Renal pelvis (tissue), 4 donors: Measurements from ENCODE around the gene SCYL3. TPM values are rescaled to one million over a fixed set of nuclear protein-coding genes. Genes with fewer than 3 reads are reported as not detected.
A peak's percentile ranks its signal among the peaks of the same experiment; 100 is the strongest.
"Not testable (repeated sequence)": the region's sequence is repeated elsewhere in the genome, so short reads cannot be mapped to it uniquely, and the experiment has no call there.

Experiments
- DNase-seq: peaks from one replicate; pipeline ENCODE4 v3.0.0-alpha.2; 2013
- polyA plus RNA-seq, 3 donors: library from polyadenylated mRNA; unstranded; fragments of 120-200 nt; gene quantifications; one replicate each; pipeline ENCODE4 v1.2.1, GENCODE V29; 2013; ENCODE audit not compliant: insufficient read length in 3 of 3

Gene SCYL3
- polyA plus RNA-seq, 3 donors: 15.9 to 20.3 (median 18.3) TPM

DNA sequence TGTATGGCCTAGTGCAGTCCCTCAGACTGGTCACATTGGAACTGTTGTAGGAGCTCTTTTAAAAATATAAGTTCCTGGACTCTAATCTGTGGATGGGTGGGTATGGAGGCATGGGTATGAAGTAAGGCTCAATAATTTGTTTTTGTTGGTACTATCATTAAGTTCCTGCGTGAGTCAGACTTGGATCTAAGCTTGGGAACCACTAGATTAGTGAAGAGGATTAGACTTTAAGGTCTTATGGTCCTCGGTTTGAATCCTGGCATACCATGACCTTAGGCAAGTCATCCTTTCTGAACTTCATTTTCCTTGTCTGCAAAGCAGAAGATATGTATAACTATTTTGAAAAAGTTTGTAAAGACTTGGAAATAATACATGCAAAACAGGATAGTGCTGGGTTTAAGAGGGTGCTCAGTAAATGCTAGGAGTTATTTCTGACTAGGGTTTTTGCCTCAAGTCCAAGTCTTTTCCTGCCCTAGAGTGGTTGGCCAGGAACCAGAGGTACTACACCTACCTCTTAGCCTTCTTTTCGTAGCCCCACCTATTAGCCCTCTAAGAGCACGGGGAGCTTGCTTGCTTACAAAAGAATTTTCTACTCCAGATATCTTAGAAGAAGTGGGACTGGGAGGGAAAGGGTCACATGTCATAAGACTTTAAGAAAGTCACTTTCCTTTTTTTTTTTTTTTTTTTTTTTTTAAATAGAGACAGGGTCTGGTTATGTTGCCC is 60.4 kb downstream of the SCYL3 start:
- no peak for DNase-seq

DNA sequence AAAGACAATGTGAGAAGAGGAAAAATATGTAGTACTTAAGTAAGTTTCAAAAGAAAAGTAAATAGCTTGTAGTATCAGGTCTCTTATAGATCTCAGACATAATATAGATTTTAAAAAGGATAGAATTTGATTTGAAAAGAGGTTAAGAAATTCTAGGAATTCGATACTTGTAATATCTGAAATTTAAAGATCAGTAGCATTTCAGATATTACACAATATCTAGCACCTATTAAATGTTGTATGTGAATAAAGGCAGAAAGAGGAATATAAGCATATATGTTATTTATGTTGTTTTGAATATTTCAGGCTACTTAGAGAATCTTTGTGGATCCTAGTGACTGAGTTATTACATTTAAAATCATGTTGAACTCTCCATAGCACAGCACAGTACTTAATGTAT is 64.0 kb downstream of the SCYL3 start:
- no peak for DNase-seq

DNA sequence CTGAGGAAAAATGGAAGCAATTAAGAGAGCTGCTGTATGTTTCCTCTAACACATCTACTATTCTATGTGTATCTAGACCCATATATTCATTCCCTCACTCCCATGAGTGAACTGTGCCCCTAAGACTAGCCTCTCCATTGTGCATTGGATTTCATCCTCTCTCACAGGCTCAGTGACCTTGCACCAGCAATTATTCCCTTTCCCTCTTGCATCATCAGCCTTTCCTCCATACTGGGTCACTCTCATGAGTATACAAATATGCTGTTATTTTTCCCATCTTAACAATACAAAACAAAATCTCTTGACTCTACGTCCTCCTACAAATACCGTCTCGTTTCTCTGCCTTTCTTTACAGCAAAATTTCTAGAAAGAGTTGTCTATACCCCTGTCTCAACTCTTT is 69.5 kb downstream of the SCYL3 start:
- no peak for DNase-seq

DNA sequence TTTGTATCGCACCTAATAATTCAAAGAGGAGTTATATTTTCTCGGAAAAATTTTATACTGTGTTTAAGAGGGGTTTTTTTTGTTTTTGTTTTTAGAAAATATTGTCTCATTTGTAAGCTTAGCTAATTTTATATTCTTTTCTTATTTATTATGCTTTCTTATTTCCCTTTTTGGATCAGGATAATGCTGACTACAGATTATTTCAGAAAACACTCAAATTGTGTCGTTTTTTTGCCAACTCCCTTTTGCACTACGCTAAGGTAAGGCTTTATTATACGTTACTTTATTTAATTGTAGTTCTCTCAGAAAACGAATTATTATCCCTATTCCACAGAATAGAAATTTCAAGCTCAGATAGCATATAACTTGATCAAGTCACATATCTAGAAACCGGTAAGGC is 72.2 kb downstream of the SCYL3 start:
- DNase-seq: no peak

DNA sequence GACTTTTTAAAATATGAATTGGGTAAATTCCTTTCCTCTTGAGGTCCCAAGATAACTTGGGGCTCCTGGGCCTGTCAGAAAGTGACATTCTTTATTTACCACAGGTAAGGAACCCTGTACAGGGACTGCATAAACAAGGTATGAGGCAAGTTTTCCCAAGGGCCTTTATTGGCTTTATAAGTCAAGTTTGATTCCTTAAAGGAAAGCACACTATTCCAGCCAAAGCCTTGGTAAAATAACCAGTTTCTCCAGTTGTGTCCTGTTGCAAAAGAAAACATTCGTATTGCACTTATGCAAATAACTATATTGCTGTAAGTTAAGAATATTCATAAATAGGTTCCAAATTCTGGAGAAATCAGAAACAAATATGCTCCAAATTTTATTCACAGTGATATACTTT is 77.1 kb downstream of the SCYL3 start:
- no peak for DNase-seq

DNA sequence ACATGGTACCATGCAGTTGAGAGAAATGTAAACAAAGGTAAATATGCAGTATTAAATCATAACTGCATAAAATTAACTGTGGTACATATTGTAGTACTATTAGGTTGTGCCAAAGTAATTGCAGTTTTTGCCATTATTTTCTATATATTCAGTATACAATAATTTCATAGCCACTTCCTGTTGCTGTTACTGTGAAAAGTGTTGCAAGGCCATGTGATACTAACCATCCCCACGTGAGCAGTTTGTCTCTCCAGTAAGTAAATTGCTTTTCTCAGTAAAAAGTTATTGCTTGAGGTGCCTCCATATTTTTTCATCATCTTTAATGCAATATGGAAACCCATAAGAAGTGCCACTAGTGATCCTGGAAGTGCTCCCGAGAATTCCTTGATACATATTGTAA is 79.4 kb downstream of the SCYL3 start:
- no peak for DNase-seq

DNA sequence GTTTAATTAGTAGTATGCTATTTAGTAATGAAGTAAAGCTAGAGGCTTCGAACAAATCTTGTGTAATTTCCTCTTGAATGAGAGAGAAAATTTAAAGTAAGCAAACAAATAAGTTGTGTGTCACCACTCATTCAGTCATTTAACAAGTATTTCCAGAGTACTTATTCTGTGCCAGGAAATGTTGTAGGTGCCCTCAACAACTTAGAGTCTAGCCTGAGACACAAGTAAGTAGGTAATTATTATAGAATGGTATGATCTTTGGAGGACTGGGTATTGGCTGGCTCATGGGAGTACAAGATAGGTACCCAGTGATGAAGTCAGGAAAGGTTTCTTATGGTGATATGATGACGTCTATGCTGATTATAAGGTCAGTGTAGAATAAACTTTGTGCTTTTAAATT is 81.6 kb downstream of the SCYL3 start:
- DNase-seq: no peak

DNA sequence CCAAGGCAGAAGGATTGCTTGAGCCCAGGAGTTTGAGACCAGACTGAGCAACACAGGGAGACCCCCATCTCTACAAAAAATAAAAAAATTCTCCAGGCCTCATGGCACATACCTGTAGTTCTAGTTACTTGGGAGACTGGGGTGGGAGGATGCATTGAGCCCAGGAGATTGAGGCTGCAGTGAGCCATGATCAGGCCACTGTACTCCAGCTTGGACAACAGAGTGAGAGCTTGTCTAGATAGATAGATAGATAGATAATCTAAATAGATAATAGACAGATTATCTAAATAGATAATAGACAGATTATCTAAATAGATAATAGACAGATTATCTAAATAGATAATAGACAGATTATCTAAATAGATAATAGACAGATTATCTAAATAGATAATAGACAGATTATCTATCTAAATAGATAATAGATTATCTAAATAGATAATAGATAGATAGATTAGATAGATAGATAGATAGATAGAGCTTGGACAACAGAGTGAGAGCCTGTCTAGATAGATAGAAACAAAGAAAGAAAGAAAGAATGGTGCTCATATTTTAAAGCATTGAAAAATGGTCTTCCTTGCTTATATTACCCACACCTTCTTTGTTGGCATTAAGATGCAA is 82.2 kb downstream of the SCYL3 start:
- DNase-seq: not testable (repeated sequence)

DNA sequence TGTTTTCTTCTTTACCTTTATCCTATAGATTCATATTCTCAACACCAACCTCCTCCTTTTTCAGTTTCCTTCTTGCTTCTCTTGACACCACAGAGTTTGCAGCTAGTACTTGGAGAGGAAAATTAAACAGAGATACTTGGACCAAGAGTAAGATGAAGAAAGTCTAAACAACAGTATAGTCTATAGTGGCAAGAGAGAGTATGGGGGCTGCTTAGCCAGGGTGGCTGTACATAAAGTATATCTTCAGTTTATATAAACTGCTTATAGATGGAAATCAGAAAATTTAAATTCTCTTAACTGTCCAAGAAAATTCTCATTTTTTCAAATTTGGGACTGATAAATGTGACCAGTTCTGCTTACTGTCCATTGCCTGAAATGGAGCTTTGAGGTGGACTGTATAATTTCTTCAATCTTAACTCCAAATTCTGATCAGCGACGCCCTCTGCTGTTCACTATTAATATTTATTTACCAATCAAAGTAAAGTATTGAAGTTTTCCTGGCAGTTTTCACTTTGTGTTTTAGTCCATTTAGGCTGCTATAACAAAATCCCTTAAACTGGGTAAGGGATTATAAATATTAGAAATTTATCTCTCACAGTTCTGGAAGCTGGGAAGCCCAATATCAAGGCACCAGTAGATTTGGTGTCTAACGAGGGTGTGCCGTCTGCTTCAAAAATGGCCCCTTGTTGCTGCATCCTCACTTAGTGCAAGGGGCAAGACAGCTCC is 84.2 kb downstream of the SCYL3 start:
- DNase-seq: peak; percentile 17

DNA sequence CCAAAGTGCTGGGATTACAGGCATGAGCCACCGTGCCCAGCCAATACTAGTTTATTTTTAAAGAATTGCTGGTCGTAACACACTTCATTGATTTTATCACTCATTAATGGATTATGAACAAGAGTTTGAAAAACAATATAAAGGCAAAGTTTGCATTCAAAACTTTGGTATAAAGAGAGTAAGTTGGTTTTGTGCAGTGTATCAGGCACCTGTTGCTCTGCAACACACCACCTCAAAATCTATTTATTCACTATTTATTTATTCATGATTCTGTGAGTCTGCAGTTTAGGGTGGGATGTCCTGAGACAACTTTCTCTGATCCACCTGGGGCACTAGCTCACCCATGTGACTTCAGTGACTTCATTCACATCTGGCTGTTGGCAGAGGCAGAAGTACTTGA is 88.8 kb downstream of the SCYL3 start:
- no peak for DNase-seq

DNA sequence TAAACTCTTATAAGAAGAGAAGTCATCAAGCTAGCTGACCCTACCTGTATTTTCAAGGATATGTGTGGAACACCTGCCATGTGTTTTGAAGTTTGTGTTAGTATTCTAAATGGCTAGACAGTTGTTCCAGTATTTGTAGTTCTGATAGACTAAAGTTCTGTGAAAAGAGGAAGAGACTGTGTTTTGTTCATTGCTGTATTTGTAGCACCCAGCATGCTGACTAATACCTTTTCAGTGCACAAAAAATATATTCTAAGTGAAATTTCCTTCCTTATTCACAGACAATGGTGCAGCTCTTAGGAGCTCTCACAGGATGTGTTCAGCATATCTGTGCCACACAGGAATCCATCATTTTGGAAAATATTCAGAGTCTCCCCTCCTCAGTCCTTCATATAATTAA is 90.8 kb downstream of the SCYL3 start:
- no peak for DNase-seq

Other genes starting within 250 kb of the SCYL3 start
- 1 to 10 TPM; 2.1 to 3.3 (median 3.1) TPM for gene SELL, start 182.3 kb downstream of the SCYL3 start, polyA plus RNA-seq
- gene SELE, start 159.8 kb downstream of the SCYL3 start, polyA plus RNA-seq: under 1 TPM; 0.42 to 0.48 (median 0.43) TPM
- 10 to 100 TPM; 13.5 to 15.2 (median 14.2) TPM for gene METTL18, start 99.0 kb downstream of the SCYL3 start, polyA plus RNA-seq
- gene KIFAP3, start 180.8 kb upstream of the SCYL3 start, polyA plus RNA-seq: 10 to 100 TPM; 35.4 to 41.7 (median 41.1) TPM